Measurements from ENCODE around the gene PINK1.

GRCh38 chr1:20612221-20612746 is 21.0 kb upstream of the PINK1 start:
- no peak for TF ChIP-seq CTCF (IDR thresholded peaks at IDR 0.05; ENCODE audit: low read depth, low read length)
- TF ChIP-seq EZH2phosphoT487 (IDR thresholded peaks at IDR 0.05; ENCODE audit: low read depth), result no peak
